Measurements from ENCODE around the gene CSNK1A1. TPM values are rescaled to one million over a fixed set of nuclear protein-coding genes. Genes with fewer than 3 reads are reported as not detected.
A peak's percentile ranks its signal among the peaks of the same experiment; 100 is the strongest.

Gene CSNK1A1
- total RNA-seq, 1 donor from 2014 or later: 335 TPM

GRCh38 chr5:149472399-149472798 is 78.8 kb downstream of the CSNK1A1 start:
- Mint-ChIP-seq H3K27me3 (ENCODE audit: insufficient read depth, low read depth) (peaks cover 3% of the 10 kb centered on the region), H3K27ac (no peak overlapping the region), H3K9me3 (no peaks in the 10 kb centered on the region), H3K36me3 (no peaks in the 10 kb centered on the region), H3K4me3 (no peak overlapping the region), H3K4me1 (peaks cover 12% of the 10 kb centered on the region)
- no peak for DNase-seq (ENCODE audit: low spot score)
- H3K4me1 ChIP-seq: peaks cover 5% of the 10 kb centered on the region
- no peaks in the 10 kb centered on the region for H4K20me1 ChIP-seq (ENCODE audit: low read depth)
- no peak overlapping the region for H3K4me3 ChIP-seq
- no peaks in the 10 kb centered on the region for H3K9me3 ChIP-seq (ENCODE audit: low read depth)
- no peak overlapping the region for H2AFZ ChIP-seq (replicated peaks)
- no peak overlapping the region for H3K9ac ChIP-seq
- no peaks in the 10 kb centered on the region for H3K27me3 ChIP-seq
- TF ChIP-seq EZH2phosphoT487 (IDR thresholded peaks at IDR 0.05) (no peak), CTCF (IDR thresholded peaks at IDR 0.05) (no peak), EZH2 (IDR thresholded peaks at IDR 0.05) (no peak)
- H3K4me2 ChIP-seq: no peak overlapping the region
- no peak overlapping the region for H3K27ac ChIP-seq
- H3K79me2 ChIP-seq (ENCODE audit: low read depth): no peaks in the 10 kb centered on the region
- no peaks in the 10 kb centered on the region for H3F3A ChIP-seq (ENCODE audit: low read depth)
- no peaks in the 10 kb centered on the region for H3K36me3 ChIP-seq

- no peaks in the 10 kb centered on the region for H3K36me3 Mint-ChIP-seq
- DNase-seq (ENCODE audit: low spot score): no peak
- H3K9me3 Mint-ChIP-seq: no peaks in the 10 kb centered on the region
- peaks cover 3% of the 10 kb centered on the region for H3K27me3 Mint-ChIP-seq (ENCODE audit: insufficient read depth, low read depth)
- TF ChIP-seq EZH2 (IDR thresholded peaks at IDR 0.05) (no peak), CTCF (IDR thresholded peaks at IDR 0.05) (no peak), EZH2phosphoT487 (IDR thresholded peaks at IDR 0.05) (no peak)
- Histone ChIP-seq H3K4me1 (peaks cover 5% of the 10 kb centered on the region), H3K4me3 (no peak overlapping the region), H3K9ac (no peak overlapping the region), H3K27me3 (no peaks in the 10 kb centered on the region), H3F3A (ENCODE audit: low read depth) (no peaks in the 10 kb centered on the region), H3K79me2 (ENCODE audit: low read depth) (no peaks in the 10 kb centered on the region), H3K27ac (no peak overlapping the region), H3K9me3 (ENCODE audit: low read depth) (no peaks in the 10 kb centered on the region), H2AFZ (replicated peaks) (peak overlapping the region; percentile 63), H4K20me1 (ENCODE audit: low read depth) (no peaks in the 10 kb centered on the region), H3K36me3 (no peaks in the 10 kb centered on the region), H3K4me2 (no peak overlapping the region)
- H3K27ac Mint-ChIP-seq: peak overlapping the region; percentile 61
- no peak overlapping the region for H3K4me3 Mint-ChIP-seq
- peaks cover 15% of the 10 kb centered on the region for H3K4me1 Mint-ChIP-seq
Measured at GRCh38 chr5:149471406-149472183, 79.6 kb downstream of the CSNK1A1 start.

- Histone ChIP-seq H3K4me2 (no peak overlapping the region), H3K9me3 (ENCODE audit: low read depth) (no peaks in the 10 kb centered on the region), H3K9ac (no peak overlapping the region), H3K36me3 (no peaks in the 10 kb centered on the region), H3K4me1 (peaks cover 2% of the 10 kb centered on the region), H3F3A (ENCODE audit: low read depth) (no peaks in the 10 kb centered on the region), H3K27ac (no peak overlapping the region), H3K27me3 (no peaks in the 10 kb centered on the region), H2AFZ (replicated peaks) (peak overlapping the region; percentile 12), H4K20me1 (ENCODE audit: low read depth) (no peaks in the 10 kb centered on the region), H3K4me3 (no peak overlapping the region), H3K79me2 (ENCODE audit: low read depth) (no peaks in the 10 kb centered on the region)
- peaks cover 21% of the 10 kb centered on the region for H3K4me1 Mint-ChIP-seq
- no peak for TF ChIP-seq CTCF (IDR thresholded peaks at IDR 0.05)
- no peak for TF ChIP-seq EZH2 (IDR thresholded peaks at IDR 0.05)
- H3K4me3 Mint-ChIP-seq: no peak overlapping the region
- peaks cover 3% of the 10 kb centered on the region for H3K27me3 Mint-ChIP-seq (ENCODE audit: insufficient read depth, low read depth)
- H3K27ac Mint-ChIP-seq: peak overlapping the region; percentile 61
- no peaks in the 10 kb centered on the region for H3K9me3 Mint-ChIP-seq
- no peak for DNase-seq (ENCODE audit: low spot score)
- no peaks in the 10 kb centered on the region for H3K36me3 Mint-ChIP-seq
Measured at GRCh38 chr5:149470942-149471341, 80.3 kb downstream of the CSNK1A1 start.
